H9 (cell line): ENCODE data around the gene DPYD. TPM values are rescaled to one million over a fixed set of nuclear protein-coding genes. Genes with fewer than 3 reads are reported as not detected.

Experiments used
- DNase-seq: peaks from one replicate; pipeline ENCODE4 v3.0.0-alpha.2; 2017
- H2AFZ ChIP-seq: one replicate; pipeline ENCODE4 v1.6.1; 2013; ENCODE audit warnings: mild to moderate bottlenecking, low read length, control low read depth, moderate library complexity
- H2AK5ac ChIP-seq: 2 replicates; pipeline ENCODE4 v1.6.1; 2013; ENCODE audit warnings: low read length, control low read depth, mixed read lengths; ENCODE audit not compliant: insufficient read length
- H2BK120ac ChIP-seq: one replicate; pipeline ENCODE4 v1.6.1; 2013; ENCODE audit warnings: low read depth, mild to moderate bottlenecking, low read length, control low read depth, inconsistent platforms; ENCODE audit not compliant: poor library complexity, severe bottlenecking
- H2BK12ac ChIP-seq: 2 replicates; pipeline ENCODE4 v1.6.1; 2013; ENCODE audit warnings: low read length, control low read depth, mixed read lengths, low read depth; ENCODE audit not compliant: insufficient read length
- H2BK15ac ChIP-seq: 2 replicates; pipeline ENCODE4 v1.6.1; 2013; ENCODE audit warnings: low read depth, low read length, control low read depth
- H2BK20ac ChIP-seq: one replicate; pipeline ENCODE4 v1.6.1; 2013; ENCODE audit warnings: low read depth, mild to moderate bottlenecking, low read length, control low read depth, inconsistent platforms; ENCODE audit not compliant: poor library complexity, severe bottlenecking
- H2BK5ac ChIP-seq: 2 replicates; pipeline ENCODE4 v1.6.1; 2013; ENCODE audit warnings: low read length, control low read depth, mixed read lengths; ENCODE audit not compliant: insufficient read length
- H3K14ac ChIP-seq: 2 replicates; pipeline ENCODE4 v1.6.1; 2013; ENCODE audit warnings: low read length, control low read depth; ENCODE audit not compliant: insufficient read depth
- H3K18ac ChIP-seq: 2 replicates; pipeline ENCODE4 v1.6.1; 2013; ENCODE audit warnings: low read depth, mild to moderate bottlenecking, mixed read lengths, low read length, control low read depth; ENCODE audit not compliant: insufficient read length
- H3K23ac ChIP-seq: 2 replicates; pipeline ENCODE4 v1.6.1; 2013; ENCODE audit warnings: low read length, control low read depth, mixed read lengths, low read depth; ENCODE audit not compliant: insufficient read length
- H3K23me2 ChIP-seq: 2 replicates; pipeline ENCODE4 v1.6.1; 2013; ENCODE audit warnings: low read depth, mild to moderate bottlenecking, mixed read lengths, low read length, control low read depth; ENCODE audit not compliant: insufficient read length, poor library complexity, severe bottlenecking
- H3K27ac ChIP-seq: 2 replicates; pipeline ENCODE4 v1.5.1; 2013; ENCODE audit warnings: low read length, control low read depth, mixed read lengths, low read depth; ENCODE audit not compliant: insufficient read length
- H3K27me3 ChIP-seq: 2 replicates; pipeline ENCODE4 v1.6.1; 2013; ENCODE audit warnings: low read length, control low read depth, inconsistent platforms; ENCODE audit not compliant: insufficient read depth
- H3K4ac ChIP-seq: 2 replicates; pipeline ENCODE4 v1.6.1; 2013; ENCODE audit warnings: low read depth, mild to moderate bottlenecking, control low read depth, inconsistent platforms, low read length, moderate library complexity
- H3K4me1 ChIP-seq: 2 replicates; pipeline ENCODE4 v1.6.1; 2013; ENCODE audit warnings: low read length, control low read depth, inconsistent platforms; ENCODE audit not compliant: insufficient read depth
- H3K4me2 ChIP-seq: 2 replicates; pipeline ENCODE4 v1.6.1; 2013; ENCODE audit warnings: low read length, control low read depth, mixed read lengths; ENCODE audit not compliant: insufficient read length, insufficient read depth
- H3K56ac ChIP-seq: 2 replicates; pipeline ENCODE4 v1.6.1; 2013; ENCODE audit warnings: low read depth, mild to moderate bottlenecking, mixed read lengths, low read length, control low read depth; ENCODE audit not compliant: insufficient read length
- H3K79me1 ChIP-seq: 2 replicates; pipeline ENCODE4 v1.6.1; 2013; ENCODE audit warnings: low read depth, mild to moderate bottlenecking, moderate library complexity, low read length, control low read depth, inconsistent platforms; ENCODE audit not compliant: insufficient read depth, poor library complexity, severe bottlenecking
- H3K79me2 ChIP-seq: 2 replicates; pipeline ENCODE4 v1.6.1; 2013; ENCODE audit warnings: low read length, control low read depth, inconsistent platforms; ENCODE audit not compliant: insufficient read depth
- H3K9ac ChIP-seq: 2 replicates; pipeline ENCODE4 v1.6.1; 2013; ENCODE audit warnings: low read length, control low read depth, mixed read lengths; ENCODE audit not compliant: insufficient read length; ENCODE audit errors: extremely low read depth
- H3K9me3 ChIP-seq: one replicate; pipeline ENCODE4 v1.6.1; 2013; ENCODE audit warnings: low read depth, low read length, inconsistent platforms; ENCODE audit not compliant: control insufficient read depth
- H3T11ph ChIP-seq: one replicate; pipeline ENCODE4 v1.6.1; 2013; ENCODE audit warnings: mild to moderate bottlenecking, low read length, control low read depth, inconsistent platforms
- H4K20me1 ChIP-seq: one replicate; pipeline ENCODE4 v1.6.1; 2013; ENCODE audit not compliant: control insufficient read depth, insufficient read length, insufficient read depth
- H4K5ac ChIP-seq: 2 replicates; pipeline ENCODE4 v1.6.1; 2013; ENCODE audit warnings: low read depth, mild to moderate bottlenecking, mixed read lengths, low read length, control low read depth; ENCODE audit not compliant: insufficient read length
- H4K8ac ChIP-seq: replicated peaks from 2 replicates; pipeline ENCODE4 v1.6.1; 2013; ENCODE audit warnings: low read length, control low read depth, mixed read lengths, low read depth; ENCODE audit not compliant: insufficient read length
- H4K91ac ChIP-seq: 2 replicates; pipeline ENCODE4 v1.6.1; 2013; ENCODE audit warnings: low read depth, mild to moderate bottlenecking, moderate library complexity, mixed read lengths, low read length, control low read depth; ENCODE audit not compliant: insufficient read length
- H3K27ac Mint-ChIP-seq, 3 experiments: 2 replicates in 2 of 3; 3 replicates in 1 of 3; pipeline ENCODE4 v1.8.0; 2020 to 2021; ENCODE audit warnings: mixed read lengths in 3 of 3, mild to moderate bottlenecking in 1 of 3, moderate library complexity in 1 of 3
- H3K27me3 Mint-ChIP-seq: 2 replicates; pipeline ENCODE4 v1.8.0; 2021; ENCODE audit warnings: low read depth, mild to moderate bottlenecking, moderate library complexity, mixed read lengths
- H3K36me3 Mint-ChIP-seq, 3 experiments: 2 replicates in 2 of 3; 3 replicates in 1 of 3; pipeline ENCODE4 v1.8.0; 2020 to 2021; ENCODE audit warnings: low read depth in 3 of 3, mixed read lengths in 3 of 3; ENCODE audit not compliant: insufficient read depth in 1 of 3
- H3K4me1 Mint-ChIP-seq, 2 experiments: 2 replicates each; pipeline ENCODE4 v1.8.0; 2020; ENCODE audit warnings: mixed read lengths in 2 of 2
- H3K4me3 Mint-ChIP-seq, 2 experiments: 2 replicates in 1 of 2; 3 replicates in 1 of 2; pipeline ENCODE4 v1.8.0; 2020 to 2021; ENCODE audit warnings: mild to moderate bottlenecking in 2 of 2, mixed read lengths in 2 of 2, moderate library complexity in 1 of 2
- H3K9me3 Mint-ChIP-seq, 2 experiments: 2 replicates in 1 of 2; 3 replicates in 1 of 2; pipeline ENCODE4 v1.8.0; 2020; ENCODE audit warnings: mild to moderate bottlenecking in 2 of 2, mixed read lengths in 2 of 2, moderate library complexity in 1 of 2
- WGBS: extraction: QIAGEN DNeasy Blood & Tissue Kit; methylation state at CpG from one replicate; pipeline ENCODE4 v1.1.7; 2013; ENCODE audit warnings: missing lambda C conversion rate, low lambda C conversion rate, mixed read lengths; ENCODE audit not compliant: insufficient read length; ENCODE audit errors: extremely low coverage; 5-methylcytosine and 5-hydroxymethylcytosine counted together
- total RNA-seq: library from RNA; stranded (reverse); gene quantifications from 2 replicates; pipeline ENCODE4 v1.2.1, GENCODE V29; 2021
- TF ChIP-seq, protein P1 (sequence below): fragments of 200-600 bp; sonication (generic); conservative IDR thresholded peaks from 3 replicates; pipeline ENCODE4 v1.8.0; 2021; ENCODE audit warnings: antibody characterized with exemption, mild to moderate bottlenecking

The DPYD gene
- total RNA-seq, 1 experiment from 2014 or later: 0.37 TPM

DNA sequence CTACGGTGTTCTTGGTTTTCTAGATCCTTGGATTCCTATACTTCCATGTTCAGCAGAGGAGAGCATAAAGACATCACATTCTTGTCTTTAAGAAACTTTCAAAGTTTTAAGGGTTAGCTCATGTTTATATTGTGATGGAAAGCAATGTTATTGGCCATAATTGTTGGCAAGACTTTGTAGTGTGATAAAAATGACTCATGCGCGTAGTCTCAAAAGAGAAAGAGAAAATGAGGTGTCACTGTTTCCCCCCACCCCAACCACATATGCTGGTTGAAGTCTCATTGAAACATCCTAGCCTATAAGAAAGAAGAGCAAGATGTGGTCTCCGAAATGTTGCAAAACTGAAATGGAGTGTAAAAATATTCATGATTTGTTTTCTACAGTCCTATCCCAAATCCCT is 850.5 kb downstream of the DPYD start:
- Mint-ChIP-seq H3K27me3 (no peaks in the 10 kb centered on the region), H3K36me3 (peaks cover 0 to 4% (median 0%) of the 10 kb centered on the region in 3 experiments; a peak in 1 of 7 replicates), H3K4me3 (no peak overlapping the region), H3K9me3 (peaks cover 0 to 3% of the 10 kb centered on the region in 2 experiments; a peak in 2 of 5 replicates), H3K4me1 (no peaks in the 10 kb centered on the region), H3K27ac (no peak overlapping the region)
- Histone ChIP-seq H4K91ac (no peak overlapping the region), H2AFZ (no peak overlapping the region), H2BK5ac (no peak overlapping the region), H3K9me3 (no peaks in the 10 kb centered on the region), H2BK12ac (no peak overlapping the region), H3K79me2 (no peaks in the 10 kb centered on the region), H3K4me1 (no peaks in the 10 kb centered on the region), H2BK15ac (no peak overlapping the region), H3K18ac (no peak overlapping the region), H3K27ac (no peak overlapping the region), H2BK120ac (no peak overlapping the region), H4K20me1 (no peaks in the 10 kb centered on the region), H3K14ac (no peak overlapping the region), H2BK20ac (no peak overlapping the region), H2AK5ac (no peak overlapping the region), H4K8ac (no peak overlapping the region), H3K23ac (no peak overlapping the region), H3K23me2 (no peaks in the 10 kb centered on the region), H4K5ac (no peak overlapping the region), H3K9ac (no peak overlapping the region), H3K27me3 (no peaks in the 10 kb centered on the region), H3T11ph (no peak overlapping the region), H3K4me2 (no peak overlapping the region), H3K56ac (no peak overlapping the region), H3K4ac (no peak overlapping the region), H3K79me1 (no peaks in the 10 kb centered on the region)
- TF ChIP-seq, protein P1, sequence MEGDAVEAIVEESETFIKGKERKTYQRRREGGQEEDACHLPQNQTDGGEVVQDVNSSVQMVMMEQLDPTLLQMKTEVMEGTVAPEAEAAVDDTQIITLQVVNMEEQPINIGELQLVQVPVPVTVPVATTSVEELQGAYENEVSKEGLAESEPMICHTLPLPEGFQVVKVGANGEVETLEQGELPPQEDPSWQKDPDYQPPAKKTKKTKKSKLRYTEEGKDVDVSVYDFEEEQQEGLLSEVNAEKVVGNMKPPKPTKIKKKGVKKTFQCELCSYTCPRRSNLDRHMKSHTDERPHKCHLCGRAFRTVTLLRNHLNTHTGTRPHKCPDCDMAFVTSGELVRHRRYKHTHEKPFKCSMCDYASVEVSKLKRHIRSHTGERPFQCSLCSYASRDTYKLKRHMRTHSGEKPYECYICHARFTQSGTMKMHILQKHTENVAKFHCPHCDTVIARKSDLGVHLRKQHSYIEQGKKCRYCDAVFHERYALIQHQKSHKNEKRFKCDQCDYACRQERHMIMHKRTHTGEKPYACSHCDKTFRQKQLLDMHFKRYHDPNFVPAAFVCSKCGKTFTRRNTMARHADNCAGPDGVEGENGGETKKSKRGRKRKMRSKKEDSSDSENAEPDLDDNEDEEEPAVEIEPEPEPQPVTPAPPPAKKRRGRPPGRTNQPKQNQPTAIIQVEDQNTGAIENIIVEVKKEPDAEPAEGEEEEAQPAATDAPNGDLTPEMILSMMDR: no peak
- WGBS: no CpG with 5 or more reads among the region's 4 CpGs
- DNase-seq: no peak
